Amniotic stem cell (primary cell): ENCODE results near the gene PTBP3.
"Not testable (repeated sequence)": the region's sequence is repeated elsewhere in the genome, so short reads cannot be mapped to it uniquely, and the experiment has no call there.

ENCODE experiments used
- DNase-seq: peaks from one replicate; lab custom pipeline; 2025; lab: John Stamatoyannopoulos, UW

PTBP3 gene

DNA sequence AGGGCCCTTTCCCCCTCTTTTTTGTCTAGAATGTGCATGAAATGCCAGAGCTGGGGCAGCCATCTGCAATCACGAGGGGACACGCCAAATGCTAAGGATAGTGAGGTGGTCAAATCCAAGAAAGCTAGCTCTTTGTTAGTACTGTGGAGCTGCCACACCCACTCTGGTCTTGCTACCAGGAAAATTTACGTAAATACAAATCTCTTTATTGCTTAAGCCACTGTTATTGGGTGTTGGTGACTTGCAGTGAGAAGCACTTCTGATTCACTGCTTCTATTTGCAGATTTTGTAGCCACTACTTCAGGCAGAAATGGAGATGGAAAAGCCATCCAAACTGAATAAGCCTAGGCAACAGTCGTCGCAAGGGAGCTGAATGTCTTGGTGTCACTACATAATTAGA lies 132.7 kb downstream of the PTBP3 start:
- DNase-seq, result no peak

DNA sequence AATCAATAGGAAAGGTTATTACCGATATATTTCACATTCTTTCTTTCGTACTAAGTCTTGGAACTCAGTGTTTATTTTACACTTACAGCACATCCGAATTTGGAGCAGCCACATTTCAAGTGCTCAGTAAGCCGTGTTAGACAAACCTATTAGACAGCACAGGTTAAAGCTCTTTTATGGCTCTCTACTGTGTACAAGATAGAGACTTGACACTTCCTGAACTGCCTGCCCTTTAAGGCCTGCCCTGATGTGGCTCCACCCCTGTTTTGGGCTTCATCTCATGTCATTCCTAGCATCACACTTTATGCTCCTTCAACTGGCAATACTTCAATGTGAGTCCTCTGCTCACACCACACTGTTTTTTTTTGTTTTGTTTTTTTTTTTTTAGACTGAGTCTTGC lies 134.8 kb downstream of the PTBP3 start:
- DNase-seq, result no peak

DNA sequence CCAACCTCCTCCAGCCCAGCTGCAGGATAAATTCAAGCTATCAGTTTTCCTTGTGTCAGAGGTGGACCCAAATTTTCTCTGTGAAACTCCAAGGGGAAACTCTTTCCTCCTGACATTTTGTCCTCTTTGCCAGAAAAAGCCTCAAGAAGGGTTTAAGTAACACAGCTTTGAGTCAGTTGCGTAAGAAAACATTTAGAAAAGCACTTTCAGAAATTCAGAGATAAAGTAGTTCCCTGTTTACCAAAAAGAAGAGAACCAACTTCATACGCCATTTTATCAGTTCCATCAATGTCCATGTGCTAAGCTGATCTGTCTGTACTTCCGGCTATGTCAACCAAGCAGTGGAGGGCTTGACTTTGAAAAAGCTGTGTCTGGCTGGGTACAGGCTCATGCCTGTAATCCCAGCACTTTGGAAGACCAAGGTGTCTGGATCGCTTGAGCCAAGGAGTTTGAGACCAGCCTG lies 138.4 kb downstream of the PTBP3 start:
- no peak for DNase-seq

DNA sequence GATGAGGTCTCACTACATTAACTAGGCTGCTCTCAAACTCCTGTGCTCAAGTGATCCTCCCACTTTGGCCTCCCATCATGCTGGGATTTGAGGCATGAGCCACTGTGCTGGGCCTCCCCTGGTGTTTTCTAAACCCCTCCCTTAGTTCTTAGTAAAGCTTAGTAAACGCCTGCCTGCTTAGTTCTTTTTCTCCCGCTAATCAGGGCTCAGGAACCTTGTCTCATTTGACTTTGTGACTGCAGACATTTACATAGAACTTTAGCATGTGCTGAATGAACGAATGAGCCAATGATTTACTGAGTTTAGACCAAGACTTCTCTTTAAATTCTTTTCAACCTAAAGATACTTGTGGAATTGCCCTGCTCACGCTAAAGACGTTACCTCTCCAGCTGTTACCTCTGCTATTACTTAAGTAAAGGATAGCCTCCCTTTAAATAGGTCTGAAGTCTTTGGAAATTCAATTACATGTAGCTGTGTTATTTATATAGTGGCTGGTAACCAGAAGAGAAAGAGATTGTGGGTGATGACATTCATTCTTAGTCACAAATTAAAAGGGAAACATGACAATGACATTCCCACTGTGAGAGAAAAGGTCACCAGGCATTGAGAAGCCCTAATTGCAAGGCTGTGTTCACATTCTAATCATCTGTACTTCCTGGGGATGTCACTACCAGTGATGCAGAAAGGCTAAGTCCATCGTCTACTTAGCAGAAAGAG lies 139.7 kb downstream of the PTBP3 start:
- DNase-seq, result no peak

DNA sequence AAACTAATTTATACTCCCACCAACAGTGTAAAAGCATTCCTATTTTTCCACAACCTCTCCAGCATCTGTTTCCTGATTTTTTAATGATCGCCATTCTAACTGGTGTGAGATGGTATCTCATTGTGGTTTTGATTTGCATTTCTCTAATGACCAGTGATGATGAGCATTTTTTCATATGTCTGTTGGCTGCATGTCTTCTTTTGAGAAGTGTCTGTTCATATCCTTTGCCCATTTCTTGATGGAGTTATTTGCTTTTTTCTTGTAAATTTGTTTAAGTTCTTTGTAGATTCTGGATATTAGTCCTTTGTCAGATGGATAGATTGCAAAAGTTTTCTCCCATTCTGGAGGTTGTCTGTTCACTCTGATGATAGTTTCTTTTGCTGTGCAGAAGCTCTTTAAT lies 143.1 kb downstream of the PTBP3 start:
- not testable (repeated sequence) for DNase-seq

DNA sequence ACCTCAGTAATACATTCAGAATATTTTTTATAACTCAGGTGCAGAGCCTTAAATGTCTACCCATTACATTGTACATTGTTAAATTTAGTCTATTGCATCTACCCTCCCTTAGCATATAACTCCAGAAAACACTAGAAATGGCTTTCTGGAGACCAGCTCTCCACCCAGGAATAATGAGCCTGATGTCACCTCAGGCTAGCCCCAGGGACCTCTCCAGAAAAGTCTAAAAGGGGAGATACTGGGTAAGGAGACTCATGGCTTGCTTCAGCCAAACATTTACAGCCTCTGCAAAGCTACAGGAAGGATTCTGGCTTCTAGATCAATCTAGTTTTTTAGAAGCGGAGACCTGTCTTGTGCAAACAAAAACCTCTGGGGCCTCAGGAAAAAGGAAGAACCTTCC lies 144.5 kb downstream of the PTBP3 start:
- no peak for DNase-seq

DNA sequence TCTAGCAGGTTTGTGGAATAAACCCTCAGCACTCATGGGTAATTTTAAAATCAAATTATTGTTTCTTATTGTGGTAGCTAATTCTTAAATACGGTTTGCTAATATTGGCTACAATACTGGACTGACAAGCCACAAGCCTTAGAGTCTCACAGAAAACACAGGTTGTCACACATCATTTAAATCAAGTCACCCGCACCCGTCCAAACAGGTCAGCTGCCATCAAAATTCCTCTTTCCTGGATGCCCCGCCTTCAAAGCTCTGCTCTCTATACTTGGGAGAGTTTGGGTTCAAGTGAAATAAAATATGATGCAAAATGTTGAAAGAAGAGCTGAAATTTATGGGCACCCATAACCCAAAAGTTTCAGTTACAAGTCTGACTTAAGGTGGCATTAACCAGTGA lies 146.0 kb downstream of the PTBP3 start:
- DNase-seq, result no peak

DNA sequence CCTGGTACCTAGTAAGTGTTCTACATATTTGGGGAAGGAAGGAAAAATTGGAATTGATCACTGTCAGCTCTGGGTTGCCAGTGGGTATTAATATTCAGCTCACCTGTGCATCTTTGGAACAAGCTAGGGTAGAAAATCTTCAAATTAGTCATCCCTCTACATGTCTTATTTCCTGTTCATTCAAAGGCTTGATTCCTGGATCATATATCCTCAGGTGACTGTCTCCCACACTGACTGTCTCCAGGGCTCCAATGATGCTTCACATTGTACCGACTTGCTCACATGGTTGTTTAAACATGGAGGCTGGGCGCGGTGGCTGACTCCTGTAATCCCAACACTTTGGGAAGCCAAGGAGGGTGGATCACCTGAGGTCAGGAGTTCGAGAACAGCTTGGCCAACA lies 146.7 kb downstream of the PTBP3 start:
- DNase-seq, result no peak

DNA sequence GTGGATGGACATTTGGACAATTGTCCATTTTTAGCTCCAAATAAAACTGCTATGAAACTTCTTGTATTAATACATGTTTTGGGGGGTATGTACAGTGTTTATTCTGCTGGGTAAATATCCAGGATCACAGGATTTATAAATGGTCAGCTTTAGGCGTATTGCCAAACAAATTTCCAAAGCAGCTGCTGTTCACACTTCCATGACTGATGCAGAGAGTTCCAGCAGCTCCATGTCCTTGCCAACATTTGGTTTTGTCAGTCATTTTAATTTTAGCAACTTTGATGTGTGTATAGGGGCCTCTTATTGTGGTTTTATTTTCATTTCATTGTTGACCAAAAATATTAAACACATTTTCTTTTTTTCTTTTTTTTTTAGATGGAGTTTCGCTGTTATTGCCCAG lies 148.5 kb downstream of the PTBP3 start:
- DNase-seq, result no peak

DNA sequence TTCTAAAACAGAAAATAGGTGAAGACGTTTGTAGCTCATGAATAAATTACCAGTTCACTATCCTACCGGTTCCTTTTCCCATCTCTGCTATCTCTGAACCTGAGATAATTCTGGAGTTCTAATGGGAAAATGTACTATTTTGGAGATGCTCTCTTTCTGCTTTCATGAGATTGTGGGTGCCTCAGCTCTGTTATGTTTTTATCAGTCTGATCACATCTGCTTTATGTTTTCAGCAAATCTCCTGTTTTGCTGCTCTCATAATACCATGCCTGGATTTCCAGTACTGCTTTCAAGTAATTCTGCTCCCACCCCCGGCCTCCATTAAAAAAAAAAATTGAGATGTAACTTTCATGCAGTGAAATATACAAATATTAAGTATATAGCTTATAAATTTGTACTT lies 149.2 kb downstream of the PTBP3 start:
- no peak for DNase-seq

DNA sequence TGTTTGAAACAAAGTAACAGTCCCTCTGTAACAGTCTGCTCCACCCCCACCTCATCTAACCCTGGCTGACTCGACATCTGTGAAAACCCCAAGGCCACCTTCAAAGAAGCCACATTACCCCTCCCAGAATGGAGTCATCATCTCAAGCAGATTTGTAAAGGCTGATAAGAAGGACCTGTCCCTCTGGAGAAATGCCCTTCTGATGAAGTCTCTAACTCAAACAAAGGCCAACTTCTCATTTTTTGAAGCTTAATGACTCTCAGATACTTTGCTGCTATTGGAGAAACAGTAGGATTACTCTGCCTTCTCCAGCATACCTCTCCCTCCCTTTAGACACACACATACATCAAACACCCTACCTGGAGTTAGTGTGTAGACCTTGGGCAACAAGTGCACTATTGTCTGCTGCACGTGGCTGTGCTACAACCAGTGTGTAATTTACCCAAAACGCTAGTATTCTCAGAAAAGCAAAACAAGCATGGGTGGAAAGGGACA lies 153.0 kb downstream of the PTBP3 start:
- no peak for DNase-seq

DNA sequence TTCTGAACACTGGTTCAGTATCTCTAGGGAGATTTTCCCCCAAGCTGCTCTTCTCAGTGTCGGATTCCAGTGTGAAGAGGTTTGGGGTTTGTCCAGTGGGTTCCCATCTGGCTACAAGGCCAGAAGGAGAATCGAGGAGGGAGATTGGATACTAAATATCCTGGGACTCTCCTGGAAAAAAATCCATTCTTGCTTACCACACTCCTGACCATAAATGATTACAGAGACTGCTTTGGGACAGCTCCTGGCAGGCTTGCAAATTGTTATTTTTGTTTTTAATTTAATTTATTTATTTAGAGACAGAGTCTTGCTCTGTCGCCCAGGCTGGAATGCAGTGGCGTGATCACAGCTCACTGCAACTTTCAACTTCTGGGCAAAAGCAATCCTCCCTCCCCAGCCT lies 153.6 kb downstream of the PTBP3 start:
- no peak for DNase-seq

DNA sequence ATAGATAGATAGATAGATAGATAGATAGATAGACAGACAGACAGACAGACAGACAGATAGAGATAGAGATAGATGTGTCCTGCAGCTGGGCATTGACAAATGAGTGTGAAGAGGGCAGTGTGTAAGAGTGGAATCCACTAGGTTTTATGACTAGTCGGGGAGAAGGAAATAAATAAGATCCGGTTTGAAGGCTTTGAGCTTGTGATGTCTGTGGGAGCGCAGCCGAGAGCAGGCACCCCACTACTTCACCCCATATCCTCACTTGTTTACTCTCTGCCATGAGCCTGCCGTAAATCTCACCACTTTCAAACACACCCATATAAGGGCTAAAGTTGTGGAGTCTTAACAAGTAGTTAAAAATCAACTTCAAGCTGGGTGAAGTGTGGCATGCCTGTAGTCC lies 156.9 kb downstream of the PTBP3 start:
- no peak for DNase-seq

DNA sequence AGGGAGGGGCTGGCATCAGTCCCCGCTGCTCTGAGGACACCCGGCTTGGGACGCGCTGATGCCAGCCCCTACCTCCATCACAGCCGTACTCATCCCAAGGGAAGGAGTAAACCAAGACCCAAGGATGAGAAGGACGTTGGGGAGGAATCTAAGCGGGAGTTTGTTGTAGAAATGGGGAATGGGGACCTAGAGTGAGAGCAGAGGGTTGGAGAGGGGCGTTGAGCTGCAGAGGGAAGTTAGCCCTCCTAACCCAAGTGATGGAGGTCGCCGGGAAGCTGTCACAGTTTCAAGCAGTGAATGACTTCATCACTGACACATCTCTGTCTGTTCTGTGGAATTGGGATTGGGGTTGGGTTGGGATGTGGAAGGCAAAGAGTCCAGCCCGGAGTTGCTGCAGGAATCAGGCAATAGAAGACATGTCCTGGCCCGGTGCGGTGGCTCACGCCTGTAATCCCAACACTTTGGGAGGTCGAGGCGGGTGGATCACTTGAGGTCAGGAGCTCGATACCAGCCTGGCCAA lies 157.6 kb downstream of the PTBP3 start:
- no peak for DNase-seq

DNA sequence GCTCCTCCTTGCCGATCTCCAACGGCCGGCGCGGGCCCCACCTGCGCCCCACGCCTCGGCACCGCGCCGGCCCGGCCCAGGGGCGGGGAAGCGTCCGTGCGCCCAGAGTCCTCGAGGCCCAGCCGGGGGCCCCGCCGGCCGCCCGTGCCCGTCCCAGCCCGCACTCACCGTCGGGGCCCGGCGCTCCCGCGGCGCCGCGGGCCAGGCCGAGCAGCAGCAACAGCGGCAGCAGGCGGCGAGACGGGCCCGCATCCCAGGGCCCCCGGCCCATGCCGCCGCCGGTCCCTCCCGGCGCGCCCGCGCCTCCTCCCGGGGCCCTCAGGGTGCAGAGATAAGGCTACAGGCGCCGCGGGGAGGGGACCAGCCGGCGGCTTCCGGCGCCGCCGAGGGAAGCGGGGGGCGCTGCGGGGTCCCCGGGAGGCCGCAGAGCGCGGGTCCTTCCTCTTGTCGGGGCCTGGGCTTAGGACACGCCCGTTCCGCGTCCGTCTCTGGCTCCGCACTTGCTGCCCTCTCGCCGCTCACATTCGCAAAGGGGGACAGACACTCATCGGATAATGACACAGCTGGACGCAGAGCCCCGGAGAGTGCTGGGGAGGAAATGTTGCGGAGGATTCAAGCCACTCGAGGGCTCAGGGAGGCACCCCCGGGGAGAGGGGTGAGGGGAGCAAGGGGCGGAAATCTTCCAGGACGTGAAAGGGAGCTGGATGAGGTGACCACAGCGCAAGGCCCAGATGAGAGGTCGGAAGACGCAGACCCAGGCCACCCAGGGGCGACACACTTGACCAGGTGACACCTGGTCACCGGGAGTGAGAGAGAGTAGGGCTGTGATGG lies 158.2 kb downstream of the PTBP3 start, which contains the start of gene SUSD1:
Gene SUSD1, minus strand, starts transcription at position 333 of the 831 bp plus-strand sequence. Its CDS starts 62 bp downstream, at position 271.
- no peak for DNase-seq

DNA sequence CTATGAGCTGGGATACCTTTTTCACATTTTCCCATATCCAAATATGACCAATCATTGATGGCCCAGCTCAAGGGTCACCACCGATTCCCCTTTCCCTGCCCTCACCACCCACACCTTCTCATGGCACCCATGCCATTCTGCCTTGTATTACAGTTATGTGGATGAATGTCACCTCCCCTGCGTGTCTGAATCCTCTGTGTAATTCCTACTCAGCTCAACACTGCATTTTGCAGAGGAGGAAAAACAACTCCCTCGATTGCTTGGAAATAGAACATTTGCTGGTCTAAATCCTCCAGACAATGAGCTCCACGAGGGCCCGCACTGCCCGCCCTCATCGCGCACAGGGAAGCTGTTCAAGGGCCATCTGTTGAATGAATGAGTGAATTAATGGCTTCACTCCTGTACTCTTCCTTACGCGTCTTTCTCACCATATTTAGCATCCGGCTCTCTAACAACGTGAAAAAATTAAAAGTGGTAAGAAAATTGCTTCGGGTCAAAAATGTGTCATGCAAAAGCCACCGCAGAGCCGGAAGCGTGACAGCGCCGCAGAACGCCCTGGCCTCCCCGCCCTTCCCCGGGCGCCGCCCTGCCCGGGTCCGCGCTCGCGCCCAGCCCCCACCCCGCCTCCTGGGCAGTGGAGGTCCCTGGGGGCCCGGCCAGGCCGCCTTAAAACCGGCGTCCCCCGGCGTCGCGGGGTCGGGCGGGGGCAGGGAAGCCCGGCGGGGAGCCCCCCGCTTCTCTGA lies 159.0 kb downstream of the PTBP3 start:
- no peak for DNase-seq

DNA sequence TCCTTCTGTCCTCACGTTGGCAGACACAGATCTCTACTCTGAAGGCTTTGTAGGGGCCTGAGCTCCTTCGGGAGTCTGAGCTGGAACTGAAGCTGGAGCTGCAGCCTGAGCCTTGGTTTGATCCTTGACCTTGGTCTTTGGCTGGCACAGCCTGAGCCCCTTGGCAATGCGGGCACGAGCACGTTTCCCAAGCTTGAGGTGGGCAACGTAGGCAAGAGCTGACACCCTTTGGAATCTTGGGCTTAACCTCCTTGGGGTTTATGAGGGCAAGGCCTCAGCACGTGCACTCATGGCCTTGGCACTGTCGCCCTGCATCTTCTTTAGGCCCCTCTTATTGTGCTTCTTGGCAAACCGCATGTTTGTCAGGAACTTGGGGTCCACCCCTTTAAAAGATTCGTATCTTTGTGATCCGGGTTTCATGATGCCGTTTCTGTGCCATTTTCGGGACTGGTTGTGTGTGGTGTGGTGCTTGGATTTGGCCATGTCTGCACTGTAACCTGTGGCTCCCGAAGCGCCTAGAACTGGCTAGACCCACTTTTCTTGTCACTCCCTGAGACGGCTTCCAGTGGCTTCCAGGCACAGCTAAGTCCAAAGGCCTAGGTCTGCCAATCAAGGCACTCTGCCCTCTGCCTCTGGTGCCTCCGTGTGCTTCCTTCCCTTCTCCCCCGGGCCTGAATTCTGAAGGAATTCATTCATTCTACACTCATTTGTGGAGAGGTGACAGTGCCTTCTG lies 159.8 kb downstream of the PTBP3 start:
- no peak for DNase-seq

DNA sequence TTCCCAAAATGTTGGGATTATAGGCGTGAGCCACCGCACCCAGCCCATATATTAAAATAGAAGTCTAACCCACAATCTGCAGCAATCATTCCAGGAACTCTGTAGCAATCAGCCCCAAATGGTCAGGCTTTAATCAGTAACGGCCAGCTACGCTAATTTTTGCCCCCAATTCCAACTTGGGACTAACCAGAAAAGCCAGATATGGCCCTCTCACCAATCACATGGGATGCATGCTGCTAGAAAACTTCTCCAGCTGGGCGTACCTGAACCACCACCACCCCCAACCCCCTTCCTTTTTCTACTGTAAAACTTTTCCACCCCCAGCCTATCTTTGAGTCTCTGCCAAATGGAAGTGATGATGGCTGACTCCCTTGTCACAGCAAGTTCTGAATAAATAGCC lies 162.5 kb downstream of the PTBP3 start:
- no peak for DNase-seq

DNA sequence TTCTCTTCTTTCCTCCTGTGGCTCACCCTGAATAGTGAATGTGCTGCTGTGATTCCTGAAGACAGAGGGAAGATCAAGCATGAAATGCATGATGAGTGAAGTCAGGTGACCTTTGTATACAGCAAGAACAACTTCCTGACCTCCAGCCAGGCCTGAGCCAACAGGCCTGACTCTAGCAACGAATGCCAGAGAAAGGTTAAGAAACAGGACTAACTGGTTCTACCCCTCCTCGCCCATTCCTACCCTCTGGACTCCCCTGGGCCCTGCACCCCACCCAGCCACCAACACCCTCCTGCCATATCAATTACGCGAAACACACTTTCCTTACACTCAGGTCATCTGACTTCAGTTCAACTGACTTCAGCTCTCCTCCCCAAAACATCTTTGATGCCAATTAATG lies 163.2 kb downstream of the PTBP3 start:
- no peak for DNase-seq

DNA sequence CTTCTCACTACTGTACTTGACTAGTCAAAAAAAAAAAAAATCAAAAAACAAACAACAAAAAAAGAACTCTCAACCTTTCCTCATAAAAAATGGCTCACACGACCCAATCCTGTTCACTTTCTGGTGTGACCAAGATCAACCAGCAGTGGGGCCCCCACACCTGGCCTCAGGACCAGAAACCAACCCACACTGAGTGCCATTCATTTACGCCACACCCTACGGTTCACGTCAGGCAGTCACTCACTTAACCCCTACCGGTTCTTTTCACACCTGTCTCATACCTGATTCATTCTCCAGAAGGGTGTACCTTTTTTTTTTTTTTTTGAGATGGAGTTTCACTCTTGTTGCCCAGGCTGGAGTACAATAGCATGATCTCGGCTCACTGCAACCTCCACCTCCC lies 164.1 kb downstream of the PTBP3 start:
- DNase-seq, result no peak

DNA sequence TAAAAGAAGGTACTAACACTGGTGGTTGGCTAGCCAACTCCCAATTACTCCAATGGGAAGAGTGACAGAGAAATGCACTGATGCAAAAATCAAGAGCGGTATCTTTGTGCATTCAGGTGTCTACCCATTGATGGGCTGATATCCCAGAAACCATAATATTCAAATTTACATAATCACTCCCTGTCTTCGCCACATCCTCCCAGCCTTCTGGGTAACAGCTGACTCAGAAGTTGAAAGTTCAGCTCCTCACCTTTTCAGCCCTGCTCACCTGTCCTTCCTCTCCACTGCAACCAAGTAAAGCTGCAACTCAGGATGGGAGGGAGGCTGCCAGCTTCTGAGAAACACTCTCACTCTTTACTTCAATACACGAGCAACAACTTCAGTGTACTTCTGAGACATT lies 165.2 kb downstream of the PTBP3 start:
- DNase-seq, result no peak
